DOHH2 (cell line): ENCODE data around the gene FAM241A.

Experiments used
- H3F3A ChIP-seq: fragments of 200-600 bp; sonication (generic), shearing (Covaris generic); 2 replicates; pipeline ENCODE4 v1.6.0; 2016; ENCODE audit warnings: antibody characterized with exemption, mild to moderate bottlenecking; ENCODE audit not compliant: control insufficient read depth, insufficient read depth
- H3K27ac ChIP-seq: fragments of 200-600 bp; sonication (generic); 2 replicates; pipeline ENCODE4 v1.5.1; 2014; ENCODE audit warnings: low read depth, mild to moderate bottlenecking, low read length, moderate library complexity
- H3K27me3 ChIP-seq: fragments of 200-600 bp; sonication (generic); 2 replicates; pipeline ENCODE4 v1.6.1; 2014; ENCODE audit warnings: mild to moderate bottlenecking, low read length, mixed read lengths; ENCODE audit not compliant: control insufficient read depth
- H3K36me3 ChIP-seq: fragments of 200-600 bp; sonication (generic); 2 replicates; pipeline ENCODE4 v1.6.1; 2014; ENCODE audit warnings: mild to moderate bottlenecking, low read length, moderate library complexity, mixed read lengths; ENCODE audit not compliant: control insufficient read depth
- H3K4me1 ChIP-seq: fragments of 200-600 bp; sonication (generic); 2 replicates; pipeline ENCODE4 v1.6.1; 2014; ENCODE audit warnings: mild to moderate bottlenecking, low read length, mixed read lengths; ENCODE audit not compliant: control insufficient read depth
- H3K4me2 ChIP-seq: fragments of 200-600 bp; sonication (generic); 2 replicates; pipeline ENCODE4 v1.6.0; 2014; ENCODE audit warnings: mild to moderate bottlenecking, low read length, moderate library complexity
- H3K4me3 ChIP-seq: fragments of 200-600 bp; sonication (generic); 2 replicates; pipeline ENCODE4 v1.5.1; 2014; ENCODE audit warnings: mild to moderate bottlenecking, low read length, mixed read lengths
- H3K79me2 ChIP-seq: fragments of 200-600 bp; sonication (generic); 2 replicates; pipeline ENCODE4 v1.6.1; 2014; ENCODE audit warnings: mild to moderate bottlenecking, low read length, mixed read lengths; ENCODE audit not compliant: control insufficient read depth
- H3K9me2 ChIP-seq: fragments of 200-600 bp; sonication (generic); replicated peaks from 2 replicates; pipeline ENCODE4 v1.6.1; 2014; ENCODE audit warnings: mild to moderate bottlenecking, low read length, mixed read lengths; ENCODE audit not compliant: control insufficient read depth
- H3K9me3 ChIP-seq: fragments of 200-600 bp; sonication (generic); 2 replicates; pipeline ENCODE4 v1.6.1; 2014; ENCODE audit warnings: antibody characterized with exemption, low read length, mixed read lengths; ENCODE audit not compliant: control insufficient read depth, insufficient read depth
- H4K20me1 ChIP-seq: fragments of 200-600 bp; sonication (generic); 2 replicates; pipeline ENCODE4 v1.6.0; 2014; ENCODE audit warnings: low read depth, mild to moderate bottlenecking, antibody characterized with exemption, low read length, moderate library complexity; ENCODE audit not compliant: control insufficient read depth, insufficient read depth
- CTCF ChIP-seq: fragments of 200-600 bp; sonication (generic); IDR thresholded peaks from one replicate; pipeline ENCODE4 v1.5.1; 2014; ENCODE audit warnings: antibody characterized with exemption, mild to moderate bottlenecking, low read depth, low read length; ENCODE audit not compliant: poor library complexity, severe bottlenecking
- EZH2phosphoT487 ChIP-seq: fragments of 200-600 bp; sonication (generic); IDR thresholded peaks from 2 replicates; pipeline ENCODE4 v1.6.1; 2017; ENCODE audit warnings: borderline replicate concordance, mild to moderate bottlenecking, antibody characterized with exemption, low read length, moderate library complexity, mixed read lengths

The FAM241A gene

GRCh38 chr4:112185740-112186670, 40.8 kb downstream of the FAM241A start:
- Histone ChIP-seq H3K36me3 (peaks cover 75% of the 10 kb centered on the region), H3F3A (peaks cover 12% of the 10 kb centered on the region), H3K27ac (no peak overlapping the region), H3K4me3 (no peak overlapping the region), H3K4me2 (no peak overlapping the region), H3K4me1 (no peaks in the 10 kb centered on the region), H3K9me2 (no peaks in the 10 kb centered on the region), H4K20me1 (no peaks in the 10 kb centered on the region), H3K9me3 (no peaks in the 10 kb centered on the region), H3K27me3 (no peaks in the 10 kb centered on the region), H3K79me2 (peaks cover 21% of the 10 kb centered on the region)
- TF ChIP-seq EZH2phosphoT487, result no peak
- no peak for TF ChIP-seq CTCF

GRCh38 chr4:112189754-112190153, 44.5 kb downstream of the FAM241A start:
- Histone ChIP-seq H3K36me3 (peaks cover 64% of the 10 kb centered on the region), H3K79me2 (no peaks in the 10 kb centered on the region), H3K9me3 (no peaks in the 10 kb centered on the region), H3K27ac (no peak overlapping the region), H3K4me3 (no peak overlapping the region), H3K27me3 (no peaks in the 10 kb centered on the region), H4K20me1 (no peaks in the 10 kb centered on the region), H3K4me2 (no peak overlapping the region), H3K4me1 (no peaks in the 10 kb centered on the region), H3K9me2 (no peaks in the 10 kb centered on the region), H3F3A (peaks cover 7% of the 10 kb centered on the region; the same call in 1 of the 2 replicates)
- no peak for TF ChIP-seq EZH2phosphoT487
- TF ChIP-seq CTCF, result no peak

GRCh38 chr4:112190684-112191083, 45.4 kb downstream of the FAM241A start:
- Histone ChIP-seq H3K27ac (no peak overlapping the region), H3F3A (peaks cover 8% of the 10 kb centered on the region; the same call in 1 of the 2 replicates), H3K9me3 (no peaks in the 10 kb centered on the region), H3K27me3 (no peaks in the 10 kb centered on the region), H3K4me3 (no peak overlapping the region), H3K4me2 (no peak overlapping the region), H3K9me2 (no peaks in the 10 kb centered on the region), H4K20me1 (no peaks in the 10 kb centered on the region), H3K79me2 (no peaks in the 10 kb centered on the region), H3K4me1 (no peaks in the 10 kb centered on the region), H3K36me3 (peaks cover 61% of the 10 kb centered on the region)
- TF ChIP-seq CTCF (no peak), EZH2phosphoT487 (no peak)
